Retinal pigment epithelial cell (primary cell): Measurements from ENCODE around the gene LEFTY2.
"Not testable (repeated sequence)": the region's sequence is repeated elsewhere in the genome, so short reads cannot be mapped to it uniquely, and the experiment has no call there.

Source experiments
- DNase-seq: peaks from one replicate; pipeline ENCODE4 v3.0.0-alpha.2; 2010; ENCODE audit warnings: low read depth
- H3K4me3 ChIP-seq: 2 replicates; pipeline ENCODE4 v1.5.1; 2011; ENCODE audit warnings: mild to moderate bottlenecking, low read length, control low read depth, moderate library complexity
- CTCF ChIP-seq: conservative IDR thresholded peaks from 2 replicates; pipeline ENCODE4 v1.5.1; 2011; ENCODE audit warnings: low read depth, low read length, control low read depth, inconsistent platforms

LEFTY2 gene

GRCh38 chr1:225977937-225978748 is 37.1 kb upstream of the LEFTY2 start:
- H3K4me3 ChIP-seq: no peak overlapping the region
- no peak for DNase-seq
- no peak for TF ChIP-seq CTCF

GRCh38 chr1:225975146-225975545 is 34.1 kb upstream of the LEFTY2 start:
- not testable (repeated sequence) for H3K4me3 ChIP-seq, DNase-seq

- DNase-seq: no peak
- H3K4me3 ChIP-seq: no peak overlapping the region
- no peak for TF ChIP-seq CTCF
These were observed 33.4 kb upstream of the LEFTY2 start for GRCh38 chr1:225974454-225974853.

- H3K4me3 ChIP-seq: no peak overlapping the region
- peak; percentile 23 for DNase-seq
- no peak for TF ChIP-seq CTCF
These were observed 32.1 kb upstream of the LEFTY2 start for GRCh38 chr1:225973158-225973557.

GRCh38 chr1:225972344-225973152 is 31.5 kb upstream of the LEFTY2 start:
- no peak overlapping the region for H3K4me3 ChIP-seq
- no peak for TF ChIP-seq CTCF
- DNase-seq: no peak

- not testable (repeated sequence) for H3K4me3 ChIP-seq, DNase-seq
These were observed 29.7 kb upstream of the LEFTY2 start for GRCh38 chr1:225970592-225971157.

GRCh38 chr1:225969751-225970150 is 28.7 kb upstream of the LEFTY2 start:
- H3K4me3 ChIP-seq, DNase-seq: not testable (repeated sequence)

- H3K4me3 ChIP-seq: no peak overlapping the region
- no peak for DNase-seq
- no peak for TF ChIP-seq CTCF
These were observed 24.2 kb upstream of the LEFTY2 start for GRCh38 chr1:225965231-225965630.
